NK-92 treated with Interleukin-12 subunit alpha and Interleukin-12 subunit beta, amount 100 ng/mL, for 24 hours (cell line): ENCODE measurements around the gene RPE65.
"Not testable (repeated sequence)": the region's sequence is repeated elsewhere in the genome, so short reads cannot be mapped to it uniquely, and the experiment has no call there.

Experiments used
- DNase-seq: peaks from one replicate; lab custom pipeline; 2025; lab: John Stamatoyannopoulos, UW

Gene RPE65

GRCh38 chr1:68453060-68453670 is 3.4 kb upstream of the RPE65 start:
- no peak for DNase-seq

- no peak for DNase-seq
Measured at GRCh38 chr1:68448365-68448764, 1.4 kb downstream of the RPE65 start.

GRCh38 chr1:68445709-68446108 is 4.0 kb downstream of the RPE65 start:
- no peak for DNase-seq

- DNase-seq: no peak
Measured at GRCh38 chr1:68442822-68443556, 6.8 kb downstream of the RPE65 start.

- no peak for DNase-seq
Measured at GRCh38 chr1:68442006-68442405, 7.7 kb downstream of the RPE65 start.

GRCh38 chr1:68438310-68438709 is 11.4 kb downstream of the RPE65 start:
- DNase-seq: no peak

- no peak for DNase-seq
Measured at GRCh38 chr1:68433395-68433794, 16.4 kb downstream of the RPE65 start.

GRCh38 chr1:68431076-68431475 is 18.7 kb downstream of the RPE65 start:
- DNase-seq: no peak

- DNase-seq: no peak
Measured at GRCh38 chr1:68429233-68429808, 20.4 kb downstream of the RPE65 start.

- DNase-seq: no peak
Measured at GRCh38 chr1:68426594-68426993, 23.2 kb downstream of the RPE65 start.

- no peak for DNase-seq
Measured at GRCh38 chr1:68421350-68421749, 28.4 kb downstream of the RPE65 start.

- no peak for DNase-seq
Measured at GRCh38 chr1:68409426-68409825, 40.3 kb downstream of the RPE65 start.

GRCh38 chr1:68401506-68401905 is 48.2 kb downstream of the RPE65 start:
- no peak for DNase-seq

GRCh38 chr1:68395575-68395974 is 54.2 kb downstream of the RPE65 start:
- DNase-seq: not testable (repeated sequence)

GRCh38 chr1:68392474-68392873 is 57.3 kb downstream of the RPE65 start:
- DNase-seq: not testable (repeated sequence)

GRCh38 chr1:68385798-68386524 is 63.8 kb downstream of the RPE65 start:
- not testable (repeated sequence) for DNase-seq

GRCh38 chr1:68384872-68385411 is 64.8 kb downstream of the RPE65 start:
- no peak for DNase-seq

- DNase-seq: no peak
Measured at GRCh38 chr1:68384321-68384813, 65.4 kb downstream of the RPE65 start.

GRCh38 chr1:68383092-68383491 is 66.7 kb downstream of the RPE65 start:
- DNase-seq: no peak

- DNase-seq: no peak
Measured at GRCh38 chr1:68379085-68379478, 70.7 kb downstream of the RPE65 start.
